ENCODE measurements around the gene DEUP1.
"Not testable (repeated sequence)": the region's sequence is repeated elsewhere in the genome, so short reads cannot be mapped to it uniquely, and the experiment has no call there.

Gene DEUP1

DNA sequence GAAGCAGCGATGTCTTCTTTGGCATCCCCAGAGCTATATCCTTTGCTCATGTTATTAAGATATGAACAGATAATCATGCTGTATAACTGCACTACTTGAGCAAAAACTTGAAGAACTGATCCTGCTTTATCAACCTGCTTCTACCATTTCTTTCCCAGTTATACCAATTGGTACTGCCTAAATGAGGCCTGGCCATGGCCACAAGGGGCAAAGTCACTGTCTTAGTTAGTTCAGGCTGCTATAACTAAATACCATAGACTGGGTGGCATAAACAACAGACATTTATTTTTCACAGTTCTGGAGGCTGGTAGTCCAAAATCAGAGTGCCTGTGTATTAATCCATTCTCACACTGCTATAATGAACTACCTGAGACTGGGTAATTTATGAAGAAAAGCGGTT, 37.5 kb downstream of the DEUP1 start:
- DNase-seq = no peak

DNA sequence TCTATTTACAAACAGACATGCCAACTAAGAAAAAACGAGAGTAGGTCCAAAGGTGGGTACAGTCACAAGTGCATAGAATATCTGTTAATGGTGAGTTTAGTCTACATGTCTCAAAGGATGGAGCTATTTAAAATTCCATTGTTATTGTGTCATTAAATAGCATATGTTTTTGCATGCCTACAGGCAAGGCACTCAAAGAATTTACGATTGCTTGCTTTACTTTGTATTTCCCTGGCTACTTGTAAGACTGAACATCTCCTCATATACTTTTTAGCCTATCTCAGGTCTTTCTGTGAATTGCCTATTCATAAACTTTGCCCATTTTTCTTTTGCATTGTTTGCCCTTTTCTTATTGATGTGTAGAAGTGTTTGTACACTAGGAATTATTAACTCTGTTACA, 39.7 kb downstream of the DEUP1 start:
- DNase-seq = no peak

DNA sequence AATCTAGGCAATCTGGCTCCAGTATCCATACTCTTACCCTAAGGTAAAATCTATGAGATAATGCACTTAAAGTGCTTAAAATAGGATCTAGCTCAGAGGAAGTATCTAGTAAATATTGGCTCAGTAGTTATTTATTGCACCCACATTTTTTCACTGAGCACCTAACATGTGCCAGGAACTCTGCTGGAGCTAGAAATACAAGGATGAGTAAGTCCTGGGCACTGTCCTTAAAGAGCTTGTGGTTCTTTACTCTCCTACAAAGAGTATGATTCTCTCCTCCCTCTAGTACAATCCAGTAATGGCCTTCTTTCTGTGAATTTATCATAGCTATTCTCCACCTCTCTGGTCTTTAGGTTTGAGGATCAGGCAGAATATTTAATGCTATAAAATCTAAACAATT, 59.2 kb downstream of the DEUP1 start:
- no peak for DNase-seq

DNA sequence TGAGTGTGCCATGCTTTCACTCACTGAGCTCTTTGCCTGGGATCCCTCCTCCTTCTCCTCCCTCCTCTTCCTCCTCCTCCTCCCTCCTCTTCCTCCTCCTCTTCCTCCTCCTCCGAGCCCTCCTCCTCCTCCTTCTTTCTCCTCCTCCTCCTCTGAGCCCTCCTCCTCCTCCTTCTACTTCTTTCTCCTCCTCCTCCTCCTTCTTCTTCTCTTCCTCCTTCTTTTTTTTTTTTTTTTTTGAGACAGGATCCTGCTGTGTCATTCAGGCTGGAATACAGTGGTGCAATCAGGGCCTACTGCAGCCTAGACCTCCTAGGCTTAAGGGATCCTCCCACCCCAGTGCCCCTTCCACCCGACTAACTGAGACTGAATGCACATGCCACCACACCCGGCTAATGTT, 62.3 kb downstream of the DEUP1 start:
- no peak for DNase-seq

- no peak for DNase-seq
Measured at GRCh38 chr11:93393386-93393785, 62.8 kb downstream of the DEUP1 start.

GRCh38 chr11:93394488-93394887, 63.9 kb downstream of the DEUP1 start:
- DNase-seq = no peak

- DNase-seq = no peak
Measured at GRCh38 chr11:93396316-93396715, 65.8 kb downstream of the DEUP1 start.

DNA sequence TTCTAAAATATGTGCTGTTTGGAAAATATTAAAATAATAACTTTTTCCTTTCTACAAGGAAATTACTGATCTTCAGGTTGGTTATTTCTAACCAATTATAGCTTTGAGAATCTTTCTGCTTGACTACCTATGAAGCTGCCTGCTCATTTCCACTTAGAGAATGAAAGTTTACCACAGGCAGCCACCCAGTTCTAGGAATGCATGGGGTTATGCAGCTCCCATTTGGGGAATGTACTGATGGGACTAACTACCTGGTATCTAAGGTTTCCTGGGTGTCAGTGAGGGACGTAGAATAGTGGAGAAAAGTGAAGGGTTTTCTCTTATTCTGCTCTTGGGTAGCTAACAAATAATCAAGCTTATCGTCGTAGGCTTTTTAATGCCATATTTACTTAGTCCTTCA, 73.4 kb downstream of the DEUP1 start:
- DNase-seq = no peak

- peak; percentile 9 for DNase-seq
Measured at GRCh38 chr11:93407777-93408401, 77.3 kb downstream of the DEUP1 start.

- DNase-seq = no peak
Measured at GRCh38 chr11:93410441-93410840, 79.9 kb downstream of the DEUP1 start.

DNA sequence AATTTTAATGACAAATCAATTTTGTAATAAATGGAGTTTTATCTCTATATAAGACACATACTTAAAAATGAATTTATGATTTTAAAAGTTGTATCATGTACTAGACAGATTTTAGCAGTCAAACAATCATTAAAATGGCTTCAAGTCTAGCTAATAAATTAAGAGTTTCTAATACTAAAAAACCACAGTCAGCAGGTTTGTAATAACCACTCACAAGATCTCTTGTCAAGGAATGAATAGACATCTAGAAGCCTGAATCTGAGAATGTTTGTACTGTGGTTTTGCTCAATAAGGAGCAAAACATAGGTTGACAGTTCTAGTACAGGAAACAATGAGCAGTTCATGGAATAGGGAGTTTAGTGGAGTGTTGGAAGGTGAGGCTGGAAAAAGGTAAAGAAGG, 81.2 kb downstream of the DEUP1 start:
- DNase-seq = no peak

- DNase-seq = no peak
Measured at GRCh38 chr11:93432247-93432646, 101.7 kb downstream of the DEUP1 start.

DNA sequence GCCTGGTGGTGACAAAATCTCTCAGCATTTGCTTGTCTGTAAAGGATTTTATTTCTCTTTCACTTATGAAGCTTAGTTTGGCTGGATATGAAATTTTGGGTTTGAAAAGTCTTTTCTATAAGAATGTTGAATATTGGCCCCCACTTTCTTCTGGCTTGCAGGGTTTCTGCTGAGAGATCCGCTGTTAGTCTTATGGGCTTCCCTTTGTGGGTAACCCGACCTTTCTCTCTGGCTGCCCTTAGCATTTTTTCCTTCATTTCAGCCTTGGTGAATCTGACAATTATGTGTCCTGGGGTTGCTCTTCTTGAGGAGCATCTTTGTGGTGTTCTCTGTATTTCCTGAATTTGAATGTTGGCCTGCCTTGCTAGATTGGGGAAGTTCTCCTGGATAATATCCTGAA, 112.7 kb downstream of the DEUP1 start:
- DNase-seq = not testable (repeated sequence)

DNA sequence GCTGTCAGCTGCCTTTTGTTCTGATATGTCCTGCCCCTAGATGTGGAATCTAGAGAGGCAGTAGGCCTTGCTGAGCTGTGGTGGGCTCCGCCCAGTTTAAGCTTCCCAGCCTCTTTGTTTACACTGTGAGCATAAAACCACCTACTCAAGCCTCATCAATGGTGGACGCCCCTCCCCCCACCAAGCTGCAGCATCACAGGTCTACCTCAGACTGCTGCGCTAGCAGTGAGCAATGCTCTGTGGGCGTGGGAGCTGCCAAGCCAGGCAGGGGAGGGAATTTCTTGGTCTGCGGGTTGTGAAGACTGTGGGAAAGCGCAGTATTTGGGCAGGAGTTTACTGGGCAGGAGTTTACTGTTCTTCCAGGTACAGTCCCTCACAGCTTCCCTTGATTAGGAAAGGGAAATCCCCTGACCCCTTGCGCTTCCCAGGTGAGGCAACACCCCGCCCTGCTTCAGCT, 114.1 kb downstream of the DEUP1 start:
- DNase-seq = no peak

DNA sequence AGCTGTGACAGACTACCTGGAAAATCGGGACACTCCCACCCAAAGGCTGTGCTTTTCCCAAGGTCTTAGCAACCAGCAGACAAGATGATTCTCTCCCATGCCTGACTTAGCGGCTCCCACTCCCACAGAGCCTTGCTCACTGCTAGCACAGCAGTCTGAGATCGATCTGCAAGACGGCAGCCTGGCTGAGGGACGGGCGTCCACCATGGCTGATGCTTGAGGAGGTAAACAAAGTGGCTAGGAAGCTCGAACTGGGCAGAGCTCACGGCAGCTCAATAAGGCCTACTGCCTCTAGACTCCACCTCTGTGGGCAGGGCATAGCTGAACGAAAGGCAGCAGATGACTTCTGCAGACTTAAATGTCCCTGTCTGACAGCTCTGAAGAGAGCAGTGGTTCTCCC, 127.7 kb downstream of the DEUP1 start:
- no peak for DNase-seq

DNA sequence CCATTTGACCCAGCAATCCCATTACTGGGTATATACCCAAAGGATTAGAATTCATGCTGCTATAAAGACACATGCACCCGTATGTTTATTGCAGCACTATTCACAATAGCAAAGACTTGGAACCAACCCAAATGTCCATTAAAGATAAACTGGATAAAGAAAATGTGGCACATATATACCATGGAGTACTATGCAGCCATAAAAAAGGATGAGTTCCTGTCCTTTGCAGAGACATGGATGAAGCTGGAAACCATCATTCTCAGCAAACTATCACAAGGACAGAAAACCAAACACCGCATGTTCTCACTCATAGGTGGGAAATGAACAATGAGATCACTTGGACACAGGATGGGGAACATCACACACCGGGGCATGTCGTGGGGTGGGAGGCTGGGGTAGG, 133.1 kb downstream of the DEUP1 start:
- not testable (repeated sequence) for DNase-seq

- no peak for DNase-seq
Measured at GRCh38 chr11:93464927-93465540, 134.5 kb downstream of the DEUP1 start.

DNA sequence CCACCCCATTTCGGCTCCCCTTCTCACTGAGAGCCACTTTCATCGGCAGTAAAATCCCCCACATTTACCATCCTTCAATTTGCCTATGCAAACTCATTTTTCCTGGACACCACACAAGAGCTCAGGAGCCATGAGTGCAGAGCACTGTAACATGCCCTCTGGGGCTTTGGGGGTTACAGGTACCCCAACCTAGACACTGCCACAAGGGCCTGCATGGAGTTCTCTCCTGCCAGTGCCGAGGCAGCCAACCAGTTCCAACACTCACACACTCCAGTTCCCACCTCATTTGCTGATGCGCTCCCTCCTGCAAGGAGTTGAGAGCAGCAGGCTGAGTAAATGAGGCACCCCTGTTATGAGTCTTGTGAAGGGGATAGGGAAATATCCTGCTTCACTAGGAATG, 136.5 kb downstream of the DEUP1 start:
- no peak for DNase-seq

DNA sequence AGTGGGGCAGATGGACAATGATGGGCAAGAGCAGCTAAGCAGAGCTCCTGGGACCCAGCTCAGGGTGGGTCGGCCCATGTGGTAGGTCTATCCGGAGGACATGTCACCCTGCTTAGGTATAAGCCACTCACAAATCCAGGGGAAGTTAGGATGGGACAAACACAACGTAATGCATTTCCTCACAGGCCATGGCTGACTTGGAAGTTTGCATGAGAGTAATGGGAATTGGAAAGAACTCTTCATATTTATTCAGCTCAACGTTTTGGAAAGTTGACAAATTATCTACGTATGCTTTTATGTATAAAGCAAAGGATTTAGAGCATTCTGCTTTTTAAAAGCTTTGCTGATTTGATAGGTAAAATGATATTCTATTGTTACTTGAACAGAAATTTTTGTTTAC, 137.7 kb downstream of the DEUP1 start:
- no peak for DNase-seq

DNA sequence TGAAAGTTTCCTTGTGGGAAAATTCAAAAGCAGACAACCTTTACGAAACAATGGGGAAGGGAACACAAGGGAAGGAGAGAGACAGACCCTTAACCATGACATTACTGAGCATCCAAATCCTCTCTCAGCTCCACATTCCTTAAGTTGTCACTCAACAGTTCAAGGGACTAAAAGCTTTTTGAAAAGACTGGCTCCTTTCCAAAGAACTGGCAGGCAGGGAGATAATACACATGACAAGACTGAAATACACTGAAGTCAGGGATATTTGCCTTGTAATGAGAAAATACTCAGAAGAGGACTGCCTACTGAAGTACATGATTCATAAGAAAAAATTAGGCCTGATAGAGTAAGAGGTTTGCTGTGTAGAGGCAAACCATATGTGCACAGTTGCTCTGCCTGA, 143.6 kb downstream of the DEUP1 start:
- DNase-seq = no peak

DNA sequence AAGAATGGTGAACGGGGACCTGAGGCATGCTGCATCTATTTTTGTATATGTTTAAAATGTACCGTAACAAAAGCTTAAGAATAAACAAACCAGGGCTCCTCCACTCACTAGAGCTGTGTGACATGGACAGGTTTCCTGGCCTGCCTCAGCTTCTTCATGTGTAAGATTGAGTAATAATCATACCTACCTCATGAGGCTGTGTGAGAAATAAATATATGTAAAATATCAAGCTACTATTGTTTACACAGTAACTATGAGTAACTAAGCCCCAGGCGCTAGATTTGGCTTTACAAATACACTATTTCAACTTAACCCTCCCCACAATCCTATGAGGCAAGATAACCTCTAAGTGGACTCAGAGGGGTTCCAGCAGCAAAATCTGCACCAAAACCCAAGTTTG, 146.3 kb downstream of the DEUP1 start:
- DNase-seq = no peak

GRCh38 chr11:93477684-93478234, 147.2 kb downstream of the DEUP1 start:
- no peak for DNase-seq

DNA sequence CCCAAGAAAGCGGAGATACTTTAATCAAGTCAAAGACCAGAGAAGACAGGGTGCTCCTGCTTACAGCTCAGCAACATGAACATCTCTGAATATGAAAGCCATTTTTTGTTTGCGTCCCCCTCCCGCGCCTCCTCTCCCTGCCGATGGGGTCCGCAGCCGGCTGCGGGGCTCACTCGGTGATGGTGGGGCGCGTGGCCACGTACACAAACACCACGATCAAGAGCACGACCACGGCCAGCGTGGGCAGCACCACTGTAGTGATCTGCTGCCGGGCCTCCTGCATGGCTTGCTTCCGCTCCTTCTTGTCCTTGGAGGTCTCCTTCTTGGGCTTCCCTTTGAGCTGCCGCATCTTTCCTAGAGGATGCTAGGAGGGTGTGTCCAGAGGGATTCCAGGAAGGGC, 148.3 kb downstream of the DEUP1 start:
- no peak for DNase-seq

- no peak for DNase-seq
Measured at GRCh38 chr11:93480256-93480655, 149.7 kb downstream of the DEUP1 start.

- no peak for DNase-seq
Measured at GRCh38 chr11:93480756-93481155, 150.2 kb downstream of the DEUP1 start.
